Stimulated activated CD8-positive, alpha-beta memory T cell treated with anti-CD3 and anti-CD28 coated beads, Interleukin-7, amount 100 ng/mL, for 4 hours (primary cell): ENCODE data around the gene DHX58.
A peak's percentile ranks its signal among the peaks of the same experiment; 100 is the strongest.

ENCODE experiments used
- DNase-seq, 2 donors: peaks; one replicate each; pipeline ENCODE4 v3.0.0-alpha.2; 2020; ENCODE audit warnings: low read depth in 2 of 2

The DHX58 gene

DNA sequence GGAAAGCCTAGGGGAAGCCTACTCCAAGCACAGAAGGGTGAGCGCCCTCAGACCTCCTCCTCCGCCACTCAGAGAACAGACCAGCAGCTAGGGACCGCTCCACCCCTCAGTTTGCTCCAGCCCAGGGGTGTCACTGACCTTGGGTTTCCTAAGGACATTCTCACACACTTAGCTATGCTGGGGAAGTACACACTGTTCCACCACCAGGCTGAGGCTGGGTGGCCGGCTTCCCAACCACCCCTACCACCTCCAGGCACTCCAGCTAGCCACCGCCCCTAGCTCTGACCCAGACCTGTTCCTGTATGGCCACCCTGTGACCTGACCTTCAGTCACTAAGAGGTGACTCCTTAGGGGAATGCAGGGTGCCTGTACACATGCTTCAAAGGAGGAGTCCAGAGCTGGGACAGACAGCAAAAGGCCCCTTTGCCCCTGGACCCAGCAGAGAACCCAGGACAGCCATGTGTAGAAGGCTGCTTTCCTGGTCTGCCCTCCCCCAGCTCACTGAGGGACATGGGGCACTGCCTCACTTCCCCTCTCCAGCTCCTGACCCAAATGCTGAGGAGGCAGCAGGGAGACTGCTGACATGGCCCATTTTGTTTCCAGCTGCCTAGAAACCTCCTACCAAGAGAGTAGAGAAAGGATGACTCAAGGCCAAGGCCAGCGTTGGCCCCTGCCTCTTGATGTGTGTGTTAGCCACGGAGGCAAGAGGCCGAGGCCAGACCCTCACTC lies 16.8 kb upstream of the DHX58 start:
- DNase-seq, result no peak

DNA sequence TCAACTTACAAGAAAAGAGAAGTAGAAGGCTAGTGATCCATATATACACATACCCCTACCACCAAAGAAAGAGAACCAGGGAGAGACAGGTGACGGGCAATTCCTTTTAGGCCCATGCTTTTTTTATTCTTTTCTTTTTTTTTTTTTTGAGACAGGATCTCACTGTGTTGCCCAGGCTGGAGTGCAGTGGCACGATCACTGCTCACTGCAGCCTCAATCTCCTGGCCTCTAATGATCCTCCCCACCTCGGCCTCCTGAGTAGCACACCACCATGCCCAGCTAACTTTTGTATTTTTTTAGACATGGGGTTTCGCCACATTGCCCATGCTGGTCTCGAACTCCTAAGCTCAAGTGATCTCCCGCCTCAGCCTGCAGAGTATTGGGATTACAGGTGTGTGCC lies 14.9 kb upstream of the DHX58 start:
- DNase-seq, result no peak

DNA sequence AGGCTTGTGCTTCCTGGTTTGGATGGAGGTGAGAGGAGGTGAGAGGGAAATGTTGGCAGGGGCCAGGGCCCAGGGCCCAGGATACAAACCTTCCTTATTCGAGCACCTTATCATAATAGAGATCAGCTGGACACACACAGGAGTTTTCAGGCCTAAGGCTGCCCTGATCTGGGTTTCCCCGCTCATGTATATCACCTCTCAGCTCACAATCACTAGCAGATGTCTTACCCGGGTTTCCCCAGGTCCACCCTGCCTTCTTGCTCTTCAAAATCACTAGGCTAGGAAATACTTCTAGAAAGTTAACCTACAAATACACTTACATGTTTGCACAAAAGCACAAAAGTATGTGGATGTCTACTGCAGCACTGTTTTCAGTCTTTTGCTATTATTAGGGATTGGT lies 14.3 kb upstream of the DHX58 start:
- DNase-seq, result no peak

DNA sequence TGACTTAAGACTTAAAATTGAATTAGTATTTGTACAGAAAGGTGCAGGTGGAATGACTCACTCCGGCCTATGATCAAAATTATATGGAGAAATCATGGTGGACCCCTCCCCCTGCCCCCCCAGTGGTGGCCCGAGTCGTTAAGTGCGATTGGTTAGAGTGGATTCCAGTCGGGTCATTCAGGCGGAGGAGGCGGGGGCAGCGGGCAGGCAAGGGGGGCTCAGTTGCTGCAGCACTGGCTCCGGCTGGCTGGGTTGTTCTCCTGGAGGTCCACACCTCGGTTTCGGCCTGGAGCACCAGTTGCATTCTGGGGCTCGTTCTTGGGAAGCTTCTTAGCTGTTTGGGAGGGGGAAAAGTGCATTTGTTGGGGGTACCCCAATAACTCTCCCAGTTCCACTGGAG lies 13.1 kb upstream of the DHX58 start:
- DNase-seq, result no peak

DNA sequence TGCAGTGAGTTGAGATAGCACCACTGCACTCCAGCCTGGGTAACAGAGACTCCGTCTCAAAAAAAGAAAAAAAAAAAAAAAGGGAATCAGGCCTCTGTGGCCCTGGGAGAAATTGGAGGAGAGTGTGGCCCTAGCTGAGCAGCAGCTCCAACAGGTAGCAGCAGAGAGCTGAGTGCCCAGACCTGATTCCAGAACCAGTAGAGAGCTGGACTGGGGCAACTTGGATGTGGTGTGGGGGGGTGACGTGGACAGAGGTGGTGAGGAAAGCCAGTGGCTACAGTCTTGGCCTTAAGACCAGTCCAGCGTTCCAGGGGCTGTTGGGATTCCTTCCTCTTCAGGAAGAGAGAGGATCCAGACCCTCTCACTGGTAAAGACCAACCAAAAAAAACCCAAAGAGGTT lies 11.7 kb upstream of the DHX58 start:
- no peak for DNase-seq

DNA sequence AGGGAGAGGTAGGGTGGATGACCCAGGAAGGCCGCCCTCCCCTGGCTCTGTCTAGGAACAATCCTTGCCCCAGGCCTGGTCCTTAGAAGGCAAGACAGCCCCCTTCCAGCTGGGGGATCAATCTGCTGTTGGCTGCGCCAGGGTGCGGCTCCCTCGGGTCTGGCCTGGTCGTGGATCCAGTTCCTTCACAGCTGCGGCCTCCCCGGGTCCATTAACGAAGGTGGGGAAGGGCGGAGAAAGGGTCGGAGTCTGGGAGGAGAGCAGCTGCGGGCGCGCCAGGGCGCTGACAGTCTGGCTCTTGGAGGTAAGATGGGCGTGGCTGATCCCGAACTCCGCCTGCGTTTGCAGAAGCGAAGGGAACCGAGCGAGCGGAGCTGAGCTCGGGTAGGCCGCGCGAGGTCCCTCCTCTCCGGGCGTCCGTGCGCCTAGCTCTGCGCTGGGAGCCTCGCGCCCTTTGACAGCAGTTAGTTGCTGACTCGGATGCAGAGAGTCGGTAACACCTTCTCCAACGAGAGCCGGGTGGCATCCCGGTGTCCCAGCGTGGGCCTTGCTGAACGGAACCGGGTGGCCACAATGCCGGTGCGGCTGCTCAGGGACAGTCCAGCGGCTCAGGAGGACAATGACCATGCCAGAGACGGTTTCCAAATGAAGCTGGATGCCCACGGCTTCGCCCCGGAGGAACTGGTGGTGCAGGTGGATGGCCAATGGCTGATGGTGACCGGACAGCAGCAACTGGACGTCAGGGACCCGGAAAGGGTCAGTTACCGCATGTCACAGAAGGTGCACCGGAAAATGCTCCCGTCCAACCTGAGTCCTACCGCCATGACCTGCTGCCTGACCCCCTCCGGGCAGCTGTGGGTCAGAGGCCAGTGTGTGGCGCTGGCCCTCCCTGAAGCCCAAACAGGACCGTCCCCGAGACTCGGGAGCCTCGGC lies 10.1 kb upstream of the DHX58 start, which contains the start of gene HSPB9:
HSPB9 (plus strand) TSS at position 434 of the 933 bp plus-strand sequence; CDS start at position 481, 47 bp downstream.
- no peak for DNase-seq

DNA sequence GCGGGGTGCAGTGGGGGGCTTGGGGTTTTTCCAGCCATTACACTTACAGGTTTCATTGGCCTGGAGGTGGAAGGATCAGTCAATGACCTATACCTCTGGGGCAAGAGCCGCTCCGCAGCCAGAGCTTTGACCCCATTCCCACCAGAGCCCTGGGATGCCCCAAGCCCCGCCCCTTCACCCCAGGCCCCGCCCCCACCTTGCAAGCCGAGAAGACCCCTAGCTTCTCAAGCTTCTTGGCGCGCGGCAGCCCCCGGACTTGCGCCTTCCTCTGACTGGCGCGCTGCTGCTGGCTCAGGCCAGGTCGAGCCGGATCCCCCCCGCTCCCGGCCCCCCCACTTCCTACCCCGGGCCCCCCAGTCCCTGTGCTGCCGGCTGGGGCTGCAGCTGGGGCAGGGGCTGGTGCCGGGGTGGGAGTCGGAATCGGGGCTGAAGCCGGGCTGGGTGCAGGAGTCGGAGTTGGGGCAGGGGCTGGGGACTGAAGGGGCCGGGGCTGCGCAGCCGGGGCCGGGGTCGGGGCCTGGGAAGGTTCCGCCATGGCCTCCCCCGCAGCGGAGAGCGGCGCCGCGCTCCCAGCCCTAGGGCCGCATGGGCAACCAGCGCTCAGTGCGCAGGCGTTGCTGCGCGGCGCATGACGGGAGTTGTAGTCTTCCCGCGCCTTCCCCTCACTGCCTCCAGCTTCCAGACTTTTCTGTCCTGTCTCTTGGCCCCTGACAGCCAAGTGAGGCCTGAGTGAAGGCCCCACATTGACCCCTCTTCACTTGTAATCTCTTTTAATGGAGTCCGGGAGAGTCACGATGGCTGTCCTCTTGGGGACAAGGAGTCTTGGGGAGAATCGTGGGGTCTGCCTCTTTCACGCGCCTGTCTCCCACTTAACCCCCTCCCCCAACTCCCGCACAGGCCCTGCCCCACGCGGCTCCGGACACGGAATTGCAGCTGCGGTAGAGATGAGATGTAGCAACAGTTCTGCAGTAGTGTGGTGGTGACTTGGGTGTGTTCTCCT lies 8.6 kb upstream of the DHX58 start, which contains the start of gene KAT2A:
KAT2A (minus strand) TSS at position 598 of the 1,000 bp plus-strand sequence; CDS start at position 535, 63 bp downstream.
- peak; percentile 53 to 75 for DNase-seq

DNA sequence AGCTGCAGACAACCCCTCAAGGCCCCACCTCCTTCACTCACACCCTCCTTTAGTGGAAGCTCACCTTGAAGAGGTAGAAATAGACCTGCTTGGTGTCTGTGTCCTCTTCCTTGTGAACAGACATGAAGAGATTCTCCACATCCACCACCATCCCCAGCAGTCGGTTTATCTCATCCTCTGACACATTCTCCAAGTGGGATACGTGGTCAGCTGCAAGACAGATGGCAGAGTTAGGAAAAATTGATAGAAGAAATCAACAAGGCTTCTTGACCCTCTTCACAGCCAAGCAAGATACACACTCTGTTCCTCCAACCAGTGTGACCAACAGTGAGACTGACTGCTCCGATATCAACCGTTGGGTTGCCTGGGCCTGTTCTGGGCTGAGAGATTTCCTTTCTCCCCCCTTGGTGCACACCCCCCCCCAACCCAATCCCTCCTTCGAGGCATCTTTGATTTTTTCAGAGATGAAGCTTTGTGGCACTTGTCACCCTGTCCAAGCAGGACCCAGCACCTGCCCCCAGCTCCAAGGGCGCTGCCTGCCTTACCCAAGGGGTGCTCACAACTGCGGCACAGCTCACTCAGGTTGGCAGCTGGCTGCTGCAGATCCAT lies 7.8 kb upstream of the DHX58 start:
- DNase-seq, result no peak

DNA sequence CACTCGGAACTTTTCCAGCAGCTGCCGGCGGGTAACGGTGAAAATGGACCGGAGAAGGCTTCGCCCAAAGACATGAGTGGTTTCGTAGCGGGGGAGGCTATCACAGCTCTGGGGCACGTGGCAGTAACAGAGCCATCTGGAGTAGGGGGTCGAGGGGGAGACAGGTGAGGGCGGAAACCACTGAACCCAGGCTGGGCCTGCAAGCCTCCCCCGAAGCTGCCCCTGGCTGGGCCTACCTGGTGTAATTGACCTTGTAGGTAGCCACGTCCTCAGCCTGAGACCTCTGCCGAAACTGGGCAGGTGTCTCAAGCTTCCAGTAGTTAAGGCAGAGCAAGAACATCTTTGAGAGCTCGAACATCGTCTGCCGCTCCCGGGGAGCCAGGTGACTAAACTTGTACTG lies 6.8 kb upstream of the DHX58 start:
- DNase-seq, result no peak

DNA sequence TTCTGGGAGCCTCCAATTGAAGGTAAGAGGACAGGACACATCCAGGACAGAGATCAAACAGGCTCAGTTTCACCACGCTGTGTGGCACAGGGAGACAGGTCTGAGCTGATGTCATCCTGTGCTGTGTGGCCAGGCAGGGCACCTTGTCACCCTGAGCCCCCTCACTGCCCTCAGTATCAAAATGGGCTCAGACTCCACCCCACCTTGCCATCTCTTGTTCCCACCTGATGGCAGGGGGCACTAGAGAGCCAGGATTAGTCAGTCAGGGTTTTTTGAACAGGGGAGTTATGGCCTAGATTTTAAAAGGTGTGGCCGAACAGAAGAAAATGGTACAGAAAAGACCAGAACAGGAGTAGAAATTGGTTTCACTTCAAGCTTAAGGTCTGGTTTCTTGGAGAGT lies 6.0 kb upstream of the DHX58 start:
- no peak for DNase-seq

DNA sequence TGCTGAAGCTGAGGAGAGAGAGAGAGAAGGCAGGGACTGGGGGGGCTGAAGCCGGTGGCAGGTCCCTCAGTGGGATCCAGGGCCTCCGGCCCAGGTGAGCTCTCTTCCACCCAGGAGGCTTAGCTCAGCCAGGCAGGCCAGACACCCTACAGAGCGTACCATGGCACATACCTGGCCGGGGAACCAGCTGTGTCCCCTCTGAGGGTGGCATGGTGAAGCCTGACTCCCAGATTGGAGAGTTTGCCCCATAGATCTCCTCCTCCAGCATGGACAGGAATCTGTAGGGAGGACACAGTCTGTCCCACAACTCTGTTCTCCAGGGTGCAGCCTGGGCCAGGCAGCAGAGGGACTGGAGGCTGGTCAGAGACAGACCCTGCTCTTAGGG lies 5.6 kb upstream of the DHX58 start:
- no peak for DNase-seq

DNA sequence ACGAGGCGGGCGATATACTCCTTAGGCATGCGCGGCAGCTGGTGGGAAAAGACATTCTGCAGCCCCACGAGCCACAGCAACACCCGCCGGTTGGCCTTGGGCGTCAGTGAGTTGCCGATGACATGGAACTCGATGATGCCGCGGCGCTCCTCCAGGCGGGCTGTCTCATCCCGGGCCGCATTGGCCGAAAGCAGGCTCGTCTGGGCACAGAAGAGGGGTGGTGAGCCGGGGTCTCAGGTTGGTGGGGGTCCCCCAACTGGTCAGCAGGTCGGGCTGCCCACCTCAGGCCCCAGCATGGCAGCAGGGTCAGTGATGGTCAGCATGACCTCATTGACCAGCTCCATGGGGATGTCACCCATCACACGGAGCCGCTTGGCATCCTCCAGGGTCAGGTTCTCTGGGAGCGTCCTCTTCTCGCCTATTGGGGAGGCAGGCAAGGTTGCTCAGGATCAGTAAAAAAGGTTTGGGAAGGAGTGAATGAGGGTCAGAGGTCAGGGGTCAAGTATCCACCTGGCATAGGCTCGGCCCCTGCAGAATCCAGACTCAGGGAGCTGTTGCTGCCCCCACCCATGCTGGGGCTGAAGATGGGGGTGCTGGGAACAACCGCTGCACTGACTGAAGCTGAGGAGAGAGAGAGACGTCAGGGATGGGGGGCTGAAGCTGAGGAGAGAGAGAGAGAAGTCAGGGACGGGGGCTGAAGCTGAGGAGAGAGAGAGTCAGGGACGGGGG lies 5.0 kb upstream of the DHX58 start:
- DNase-seq, result no peak

DNA sequence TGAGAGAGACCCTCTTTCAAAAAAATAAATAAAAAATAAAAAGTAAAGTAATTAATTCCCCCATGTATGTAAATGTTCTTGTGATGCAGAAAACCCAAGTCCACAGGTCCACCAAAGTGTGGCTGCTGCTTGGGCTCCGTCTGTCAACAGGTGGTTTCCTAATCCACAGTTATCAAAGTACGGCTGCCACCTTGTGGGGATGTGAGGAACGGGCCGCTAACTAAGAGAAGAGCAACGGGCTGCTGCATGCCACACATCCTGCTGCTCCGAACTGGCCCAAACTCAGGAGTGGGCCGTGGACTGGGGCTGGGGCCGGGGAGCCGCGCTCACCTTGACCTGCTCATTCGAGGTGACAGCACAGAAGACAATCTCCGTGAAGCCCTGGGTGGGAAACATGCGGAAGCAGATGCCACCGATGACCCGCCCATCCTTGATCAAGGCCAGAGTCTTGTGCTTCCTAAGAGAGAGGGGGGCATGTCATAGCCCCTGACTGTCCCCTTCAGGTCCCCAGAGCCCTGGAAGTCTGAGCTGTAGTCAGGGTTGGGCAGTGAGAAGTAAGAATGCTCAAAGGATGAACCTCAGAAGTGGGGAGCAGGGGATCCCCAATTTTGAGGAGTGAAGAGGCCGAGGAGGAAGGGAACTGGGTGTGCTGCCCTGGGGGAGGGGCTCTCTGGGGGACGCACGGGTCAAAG lies 4.3 kb upstream of the DHX58 start:
- DNase-seq, result peak; percentile 66 to 78

DNA sequence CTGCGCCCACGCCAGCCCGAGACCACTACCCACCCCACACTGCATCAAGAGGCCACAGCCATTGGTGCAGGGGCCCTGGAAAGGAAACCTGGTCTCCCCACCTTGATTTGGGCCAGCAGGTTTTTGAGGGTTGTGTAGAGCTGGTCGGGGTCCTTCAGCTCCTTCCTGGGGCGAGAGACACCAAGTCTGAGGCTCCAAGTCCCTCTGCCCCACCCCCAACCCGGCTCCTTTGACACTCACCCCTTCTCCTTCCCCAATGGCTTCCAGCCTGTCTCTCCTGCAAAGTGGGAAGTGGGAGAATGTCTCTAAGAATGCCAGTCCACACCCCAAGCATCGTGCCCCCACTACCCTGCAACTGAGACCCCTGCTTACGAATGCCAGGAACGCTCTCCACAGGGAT lies 1.6 kb upstream of the DHX58 start:
- no peak for DNase-seq

DNA sequence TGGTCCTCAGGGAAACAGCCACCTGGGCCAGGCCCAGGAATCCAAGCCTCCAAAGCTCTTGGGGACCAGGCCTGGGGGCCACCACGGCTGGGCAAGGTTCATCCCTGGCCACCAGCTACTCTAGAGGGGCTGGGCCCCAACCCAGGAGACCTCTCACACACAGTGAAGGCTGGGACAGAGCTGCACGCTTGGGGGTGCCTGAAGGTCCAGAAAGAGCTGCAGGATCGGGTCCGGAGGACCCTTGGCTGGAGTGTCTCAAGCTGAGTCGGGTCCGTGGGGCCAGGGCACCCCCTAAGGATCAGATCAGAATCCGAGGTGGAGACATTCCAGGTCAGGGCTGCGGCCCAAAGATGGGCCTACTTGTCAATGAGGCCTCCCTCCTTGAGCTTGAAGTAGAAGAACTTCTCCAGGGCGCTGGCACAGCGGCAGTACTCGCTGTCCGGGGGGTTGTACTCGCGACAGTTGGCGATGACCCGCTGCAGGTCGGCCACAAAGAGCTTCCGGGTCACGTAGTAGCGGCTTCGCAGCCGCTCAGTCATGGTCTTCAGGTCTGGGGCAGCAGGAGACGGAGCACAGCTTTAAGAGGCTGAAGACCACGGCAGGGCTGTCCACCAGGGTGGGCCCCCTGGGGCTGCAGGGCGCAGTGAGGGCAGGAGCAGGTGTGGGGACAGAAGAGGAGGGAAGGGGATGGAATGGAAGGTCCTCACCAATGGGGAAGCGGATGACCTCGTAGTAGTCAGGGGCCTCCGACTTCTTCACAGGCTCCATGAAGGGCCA lies 967 bp upstream of the DHX58 start:
- no peak for DNase-seq

DNA sequence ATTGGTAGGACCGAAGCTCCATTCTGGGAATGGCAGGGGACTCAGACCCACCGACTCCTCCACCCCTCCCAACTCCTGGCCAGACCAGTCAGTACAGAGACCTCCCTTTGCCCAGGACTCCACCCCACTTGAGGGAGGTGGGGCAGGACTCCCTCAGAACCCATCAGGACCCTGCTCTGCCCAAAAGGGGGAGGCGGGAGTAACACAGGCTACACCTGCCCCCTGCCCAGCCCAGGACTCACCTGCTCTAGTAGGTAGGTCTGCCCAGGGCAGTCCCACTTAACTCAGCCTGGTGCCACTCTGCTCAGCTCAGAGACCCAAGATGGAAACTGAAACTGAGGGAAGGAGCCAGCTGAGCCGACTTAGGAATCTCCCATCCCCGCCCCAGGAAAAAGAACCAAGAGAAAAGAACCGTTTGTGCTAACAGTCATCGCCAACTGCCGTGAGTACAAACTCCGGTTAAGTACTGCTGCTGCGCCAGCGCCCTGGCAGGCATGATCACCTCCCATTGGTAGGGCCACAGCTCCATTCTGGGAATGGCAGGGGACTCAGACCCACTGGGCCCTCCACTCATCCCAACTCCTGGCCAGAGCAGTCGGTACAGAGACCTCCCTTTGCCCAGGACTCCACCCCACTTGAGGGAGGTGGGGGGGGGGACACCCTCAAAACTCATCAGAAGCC lies 503 bp downstream of the DHX58 start:
- no peak for DNase-seq

DNA sequence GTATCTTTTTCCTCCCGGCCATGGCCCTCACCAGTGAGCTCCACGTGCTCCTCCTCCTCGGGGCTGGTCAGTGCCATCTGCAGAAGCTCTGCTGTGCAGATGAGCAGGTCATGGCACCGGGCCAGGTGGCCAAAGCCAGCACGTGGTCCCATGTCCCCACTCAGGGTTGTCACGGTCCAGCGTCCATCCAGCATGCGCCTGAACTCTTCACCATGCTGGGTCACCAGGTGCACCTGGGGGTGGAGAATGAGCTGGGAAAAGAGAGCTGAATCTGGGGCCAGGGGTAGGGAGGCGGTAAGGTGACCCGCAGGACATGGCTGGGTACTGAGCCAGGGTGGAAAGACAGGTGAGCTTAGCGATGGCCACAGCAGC lies 1.3 kb downstream of the DHX58 start:
- DNase-seq, result no peak
